Nephron progenitor cell (in vitro differentiated cells): ENCODE results near the gene FSTL3.

Source experiments
- DNase-seq: peaks from one replicate; pipeline ENCODE4 v3.0.0; 2021
- H3K27ac Mint-ChIP-seq: 2 replicates; pipeline ENCODE4 v1.8.0; 2021; ENCODE audit warnings: mild to moderate bottlenecking, moderate library complexity, mixed read lengths
- H3K27me3 Mint-ChIP-seq: 2 replicates; pipeline ENCODE4 v1.8.0; 2021; ENCODE audit warnings: mild to moderate bottlenecking, low read depth, mixed read lengths; ENCODE audit not compliant: poor library complexity
- H3K36me3 Mint-ChIP-seq: 2 replicates; pipeline ENCODE4 v1.8.0; 2021; ENCODE audit warnings: low read depth, mixed read lengths
- H3K4me1 Mint-ChIP-seq: 2 replicates; pipeline ENCODE4 v1.8.0; 2021; ENCODE audit warnings: mixed read lengths
- H3K4me3 Mint-ChIP-seq: 2 replicates; pipeline ENCODE4 v1.8.0; 2021; ENCODE audit warnings: mild to moderate bottlenecking, moderate library complexity, mixed read lengths
- H3K9me3 Mint-ChIP-seq: 2 replicates; pipeline ENCODE4 v1.8.0; 2021; ENCODE audit warnings: mild to moderate bottlenecking, moderate library complexity, mixed read lengths
- CTCF ChIP-seq: fragments of 200-600 bp; sonication (generic); IDR thresholded peaks from 2 replicates; pipeline ENCODE4 v1.5.0; 2021; ENCODE audit warnings: antibody characterized with exemption

FSTL3 gene

GRCh38 chr19:720345-721160, 44.4 kb downstream of the FSTL3 start:
- TF ChIP-seq CTCF = no peak
- peaks cover 5% of the 10 kb centered on the region for H3K36me3 Mint-ChIP-seq
- no peak for DNase-seq
- H3K4me3 Mint-ChIP-seq = no peak overlapping the region
- peaks cover 30% of the 10 kb centered on the region for H3K4me1 Mint-ChIP-seq
- peaks cover 3% of the 10 kb centered on the region for H3K27me3 Mint-ChIP-seq
- peaks cover 5% of the 10 kb centered on the region for H3K9me3 Mint-ChIP-seq
- H3K27ac Mint-ChIP-seq = no peak overlapping the region

DNA sequence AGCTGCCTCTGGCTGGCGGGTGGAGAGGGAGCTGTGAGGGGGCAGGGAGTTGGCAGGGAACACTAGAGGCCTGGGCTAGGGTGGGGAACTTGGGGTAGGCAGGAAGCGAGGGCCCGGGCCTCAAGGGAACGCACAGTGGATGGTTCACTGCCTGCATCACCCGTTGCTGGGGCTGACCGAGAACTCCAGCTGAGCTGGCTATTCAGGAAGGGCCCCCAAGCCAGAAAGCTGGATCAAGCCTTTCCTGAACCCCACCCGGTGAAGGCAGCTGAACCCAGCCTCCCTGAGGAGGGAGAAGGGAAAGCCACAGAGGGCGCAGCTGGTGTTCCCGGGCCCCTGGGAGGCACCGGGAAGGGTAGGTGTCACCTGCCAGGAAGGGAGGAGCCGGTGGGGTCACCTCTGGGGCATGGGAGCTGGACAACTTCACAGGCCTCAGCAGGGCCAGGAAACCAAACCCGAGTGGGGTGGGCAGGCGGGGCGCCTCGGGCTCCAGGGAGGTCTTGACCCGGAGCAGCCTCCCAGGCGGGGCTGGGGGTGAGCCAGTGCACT, 46.4 kb downstream of the FSTL3 start:
- Mint-ChIP-seq H3K27me3 (peaks cover 3% of the 10 kb centered on the region), H3K4me1 (peaks cover 21% of the 10 kb centered on the region), H3K36me3 (peaks cover 8% of the 10 kb centered on the region), H3K27ac (no peak overlapping the region), H3K9me3 (no peaks in the 10 kb centered on the region), H3K4me3 (no peak overlapping the region)
- DNase-seq = no peak
- TF ChIP-seq CTCF = no peak

DNA sequence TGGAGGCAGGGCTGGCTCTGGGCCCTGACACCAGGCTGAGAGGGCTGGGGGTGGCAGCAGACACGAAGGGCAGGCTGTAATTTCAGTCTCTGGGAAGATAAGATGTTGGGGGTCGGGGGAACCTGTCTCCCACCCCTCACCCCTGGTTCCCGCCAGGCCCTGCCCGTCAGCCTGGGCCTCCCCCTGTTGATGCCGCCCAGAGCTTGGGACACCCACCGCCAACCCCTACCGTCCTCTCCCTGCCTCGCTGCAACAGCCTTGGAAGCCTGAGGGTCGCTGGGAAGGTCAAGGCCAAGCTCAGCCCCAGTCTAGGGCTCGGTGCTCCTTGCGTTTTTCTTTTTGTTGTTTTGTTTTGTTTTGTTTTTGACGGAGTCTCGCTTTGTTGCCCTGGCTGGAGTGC, 47.1 kb downstream of the FSTL3 start:
- Mint-ChIP-seq H3K4me1 (peaks cover 14% of the 10 kb centered on the region), H3K27me3 (peaks cover 3% of the 10 kb centered on the region), H3K9me3 (no peaks in the 10 kb centered on the region), H3K4me3 (no peak overlapping the region), H3K36me3 (peaks cover 8% of the 10 kb centered on the region), H3K27ac (no peak overlapping the region)
- no peak for DNase-seq
- no peak for TF ChIP-seq CTCF

DNA sequence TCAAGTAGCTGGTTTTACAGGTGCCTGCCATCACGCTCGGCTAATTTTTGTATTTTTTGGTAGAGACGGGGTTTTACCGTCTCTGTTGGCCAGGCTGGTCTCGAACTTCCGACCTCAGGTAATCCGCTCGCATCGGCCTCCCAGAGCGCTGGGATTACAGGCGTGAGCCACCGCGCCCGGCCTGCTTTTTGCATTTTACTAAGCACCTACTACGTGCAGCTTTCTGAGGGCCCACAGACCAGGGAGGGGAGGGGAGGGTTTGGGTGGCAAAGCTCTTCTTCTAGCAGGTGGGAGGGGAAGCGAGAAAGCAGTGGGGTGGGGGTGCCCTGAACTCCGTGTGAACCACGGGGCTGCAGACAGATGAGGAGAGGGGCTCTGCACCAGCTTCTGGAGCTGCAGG, 47.5 kb downstream of the FSTL3 start:
- DNase-seq = no peak
- TF ChIP-seq CTCF = no peak
- Mint-ChIP-seq H3K36me3 (peaks cover 8% of the 10 kb centered on the region), H3K4me3 (no peak overlapping the region), H3K9me3 (no peaks in the 10 kb centered on the region), H3K27me3 (peaks cover 3% of the 10 kb centered on the region), H3K4me1 (peaks cover 10% of the 10 kb centered on the region), H3K27ac (no peak overlapping the region)

DNA sequence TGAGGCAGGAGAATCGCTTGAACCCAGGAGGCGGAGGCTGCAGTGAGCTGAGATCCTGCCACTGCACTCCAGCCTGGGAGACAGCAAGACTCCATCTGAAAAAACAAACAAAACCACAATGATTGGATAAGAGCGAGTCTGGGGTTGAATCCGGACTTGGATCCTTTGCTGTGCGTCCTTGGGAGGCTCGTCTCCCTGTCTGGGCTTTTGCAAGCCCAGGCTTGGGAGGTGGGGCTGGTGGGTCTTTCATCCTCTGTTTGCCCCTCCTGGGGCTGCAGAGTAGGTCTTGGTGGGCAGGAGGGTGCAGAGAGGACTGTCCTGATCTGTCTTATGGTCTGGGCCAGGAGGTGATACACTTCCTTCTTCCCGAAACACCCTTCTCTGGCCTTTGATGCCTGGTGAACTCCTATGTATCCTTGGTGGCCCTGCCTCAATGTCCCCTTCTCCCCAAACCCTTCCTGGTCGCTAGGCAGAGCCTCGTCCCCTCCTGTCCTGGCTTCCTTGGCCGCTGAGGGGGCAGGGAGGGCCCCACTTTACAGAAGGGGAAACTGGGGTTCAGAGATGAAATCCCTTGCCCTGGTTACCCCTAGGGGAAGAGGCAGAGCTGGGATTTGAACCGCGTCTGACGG, 49.4 kb downstream of the FSTL3 start:
- no peak for TF ChIP-seq CTCF
- no peak for DNase-seq
- Mint-ChIP-seq H3K36me3 (peaks cover 8% of the 10 kb centered on the region), H3K27me3 (peaks cover 3% of the 10 kb centered on the region), H3K4me1 (peaks cover 8% of the 10 kb centered on the region), H3K4me3 (no peak overlapping the region), H3K9me3 (no peaks in the 10 kb centered on the region), H3K27ac (no peak overlapping the region)
